Panc1 (cell line): ENCODE results near the gene ING4. TPM values are rescaled to one million over a fixed set of nuclear protein-coding genes. Genes with fewer than 3 reads are reported as not detected.

Experiments
- ATAC-seq: fragments of 200-7000 bp; cut with Tn5 transposase; 2 replicates; pipeline ENCODE4 v1.9.1; 2020; ENCODE audit warnings: mild to moderate bottlenecking, moderate library complexity
- BruUV-seq: library from RNA; stranded (reverse); fragments of 400-500 nt; replicated peaks from 2 replicates; lab custom pipeline; 2021; lab: Mats Ljungman, UMichigan
- CTCF ChIA-PET: fragments of 300-600 bp; sonication (Branson Sonifier 250); formaldehyde crosslinking; loops from one replicate; lab custom pipeline; 2022; ENCODE audit warnings: antibody characterized with exemption; lab: Charles Lee
- POLR2A ChIA-PET: fragments of 300-600 bp; sonication (Branson Sonifier 250); formaldehyde crosslinking; loops from one replicate; lab custom pipeline; 2022; ENCODE audit warnings: antibody characterized with exemption; lab: Charles Lee
- DNase-seq: peaks from one replicate; pipeline ENCODE4 v3.0.0-alpha.2; 2010; ENCODE audit warnings: low read depth, low spot score
- H3K27ac ChIP-seq: 2 replicates; pipeline ENCODE4 v1.5.1; 2011; ENCODE audit warnings: mild to moderate bottlenecking, low read length, inconsistent platforms
- H3K27me3 ChIP-seq: fragments of 200-500 bp; sonication (Bioruptor generic); 2 replicates; pipeline ENCODE4 v1.6.0; 2014; ENCODE audit warnings: low read length, inconsistent platforms; ENCODE audit not compliant: control insufficient read depth, insufficient read depth
- H3K36me3 ChIP-seq: fragments of 200-500 bp; sonication (Bioruptor generic); 2 replicates; pipeline ENCODE4 v1.5.1; 2014; ENCODE audit warnings: inconsistent platforms, mild to moderate bottlenecking, low read length, moderate library complexity; ENCODE audit not compliant: control insufficient read depth, insufficient read depth
- H3K4me1 ChIP-seq: 2 replicates; pipeline ENCODE4 v1.5.1; 2011; ENCODE audit warnings: inconsistent platforms, mild to moderate bottlenecking, low read length, moderate library complexity; ENCODE audit not compliant: control insufficient read depth, insufficient read depth
- H3K4me3 ChIP-seq, 2 experiments: 2 replicates each; pipeline ENCODE4 v1.5.1; 2011 to 2012; ENCODE audit warnings: low read depth in 2 of 2, low read length in 2 of 2, mild to moderate bottlenecking in 2 of 2, inconsistent platforms in 1 of 2, moderate library complexity in 1 of 2
- H3K9me3 ChIP-seq: fragments of 200-500 bp; sonication (Bioruptor generic); 2 replicates; pipeline ENCODE4 v1.5.1; 2014; ENCODE audit warnings: low read depth, mild to moderate bottlenecking, inconsistent platforms, low read length, moderate library complexity; ENCODE audit not compliant: control insufficient read depth, insufficient read depth
- CTCF ChIP-seq: fragments of 450-650 bp; IDR thresholded peaks from 2 replicates; pipeline ENCODE4 v1.5.1; 2017; ENCODE audit warnings: mild to moderate bottlenecking
- POLR2AphosphoS5 ChIP-seq: IDR thresholded peaks from 2 replicates; pipeline ENCODE4 v1.6.1; 2012; ENCODE audit warnings: mild to moderate bottlenecking, low read depth, low read length, moderate library complexity
- REST ChIP-seq, 2 experiments: IDR thresholded peaks; 2 replicates each; pipeline ENCODE4 v1.6.1; 2011 to 2012; ENCODE audit warnings: low read depth in 2 of 2, control low read depth in 1 of 2, low read length in 1 of 2, mild to moderate bottlenecking in 1 of 2, moderate library complexity in 1 of 2; ENCODE audit not compliant: insufficient read depth in 1 of 2
- SIN3A ChIP-seq: IDR thresholded peaks from 2 replicates; pipeline ENCODE4 v1.6.1; 2012; ENCODE audit warnings: low read depth, mild to moderate bottlenecking, low read length, moderate library complexity, borderline replicate concordance; ENCODE audit not compliant: insufficient read depth
- TCF7L2 ChIP-seq: IDR thresholded peaks from 2 replicates; pipeline ENCODE4 v1.6.1; 2011; ENCODE audit warnings: mild to moderate bottlenecking, low read depth, low read length, inconsistent platforms
- in situ Hi-C: cut with HindIII; loops from 2 replicates; pipeline ENCODE4 v1.10.0; 2016; ENCODE audit warnings: low sequenced_read_pairs, low pct_unique_long_range_greater_than_20kb
- intact Hi-C: fragments of 100-400 bp; cut with micrococcal nuclease; formaldehyde crosslinking; loops from one replicate; pipeline ENCODE4 v1.10.0; 2022; ENCODE audit not compliant: unreplicated experiment
- total RNA-seq: library from RNA; stranded (reverse); gene quantifications from one replicate; pipeline ENCODE4 v1.2.1, GENCODE V29; 2021; ENCODE audit not compliant: unreplicated experiment

Gene ING4
- total RNA-seq, 1 experiment from 2014 or later: 11.4 TPM

- H3K36me3 ChIP-seq: no peaks in the 10 kb centered on the region
- intact Hi-C loops (no loop called here), in situ Hi-C loops (no loop called here)
- ChIA-PET CTCF (no interaction called here), POLR2A (interaction anchor here (0.6 kb wide), 1 partner anchor 69 kb away, joined by 3 read pairs; no protein-coding TSS in a partner anchor)
- no peaks in the 10 kb centered on the region for H3K27me3 ChIP-seq
- no TSS peak for BruUV-seq
- ATAC-seq: peak; percentile 56
- no peak overlapping the region for H3K4me3 ChIP-seq
- TF ChIP-seq POLR2AphosphoS5: no peak
- peaks cover 4% of the 10 kb centered on the region for H3K4me1 ChIP-seq
- H3K9me3 ChIP-seq: no peaks in the 10 kb centered on the region
- H3K27ac ChIP-seq: peak overlapping the region; percentile 39; the same call in 1 of the 2 replicates
- no peak for DNase-seq
These were observed 49.0 kb downstream of the ING4 start for GRCh38 chr12:6613776-6614512.

- POLR2A ChIA-PET: interaction anchor here (0.9 kb wide), 1 partner anchor 76 kb away, joined by 9 read pairs; the partner anchor contains the start of gene ZNF384
- peaks cover 4% of the 10 kb centered on the region for H3K4me1 ChIP-seq
- DNase-seq (no peak), ATAC-seq (no peak)
- CTCF ChIA-PET: interaction anchor here (1.1 kb wide), 1 partner anchor 59 kb away, joined by 3 read pairs; no protein-coding TSS in a partner anchor
- TF ChIP-seq SIN3A (no peak), POLR2AphosphoS5 (no peak), REST (IDR thresholded peaks at IDR 0.05; ENCODE audit: insufficient read depth in 1 of 2, low read depth in 2 of 2, low read length in 1 of 2) (no peak), CTCF (no peak), TCF7L2 (no peak)
- in situ Hi-C loops: no loop called here
- BruUV-seq: no TSS peak
- no peak overlapping the region for H3K27ac ChIP-seq
- no peak overlapping the region; a peak in 1 of 4 replicates for H3K4me3 ChIP-seq
- no peaks in the 10 kb centered on the region for H3K9me3 ChIP-seq
- intact Hi-C loops: no loop called here
- no peaks in the 10 kb centered on the region for H3K36me3 ChIP-seq
- no peaks in the 10 kb centered on the region for H3K27me3 ChIP-seq
These were observed 49.7 kb downstream of the ING4 start for GRCh38 chr12:6613015-6613775.
